ENCODE data around the gene HYAL3. TPM values are rescaled to one million over a fixed set of nuclear protein-coding genes. Genes with fewer than 3 reads are reported as not detected.
"Not testable (repeated sequence)": the region's sequence is repeated elsewhere in the genome, so short reads cannot be mapped to it uniquely, and the experiment has no call there.

The HYAL3 gene
- polyA plus RNA-seq, 1 experiment = 3.0 TPM

GRCh38 chr3:50318163-50318562 is 19.0 kb upstream of the HYAL3 start:
- no peaks in the 10 kb centered on the region for H3K27me3 ChIP-seq (ENCODE audit: control insufficient read depth, insufficient read depth, low read length)
- ChIA-PET CTCF (no interaction called here), POLR2A (no interaction called here)
- no peak for DNase-seq (ENCODE audit: low read depth, low spot score)
- TF ChIP-seq CTCF (IDR thresholded peaks at IDR 0.05; ENCODE audit: low read depth, low read length) = no peak
- H3K27ac ChIP-seq (ENCODE audit: low read depth, low read length) = no peak overlapping the region
- H3K4me3 ChIP-seq (ENCODE audit: low read depth, low read length) = no peak overlapping the region
- no peaks in the 10 kb centered on the region; the same call in 1 of the 2 replicates for H3K9me3 ChIP-seq (ENCODE audit: control insufficient read depth, insufficient read depth, low read length)

GRCh38 chr3:50317300-50317699 is 18.1 kb upstream of the HYAL3 start:
- ChIA-PET POLR2A (no interaction called here), CTCF (no interaction called here)
- no peaks in the 10 kb centered on the region; the same call in 1 of the 2 replicates for H3K9me3 ChIP-seq (ENCODE audit: control insufficient read depth, insufficient read depth, low read length)
- no peak overlapping the region for H3K27ac ChIP-seq (ENCODE audit: low read depth, low read length)
- DNase-seq (ENCODE audit: low read depth, low spot score) = no peak
- TF ChIP-seq CTCF (IDR thresholded peaks at IDR 0.05; ENCODE audit: low read depth, low read length) = no peak
- no peaks in the 10 kb centered on the region for H3K27me3 ChIP-seq (ENCODE audit: control insufficient read depth, insufficient read depth, low read length)
- H3K4me3 ChIP-seq (ENCODE audit: low read depth, low read length) = no peak overlapping the region

DNA sequence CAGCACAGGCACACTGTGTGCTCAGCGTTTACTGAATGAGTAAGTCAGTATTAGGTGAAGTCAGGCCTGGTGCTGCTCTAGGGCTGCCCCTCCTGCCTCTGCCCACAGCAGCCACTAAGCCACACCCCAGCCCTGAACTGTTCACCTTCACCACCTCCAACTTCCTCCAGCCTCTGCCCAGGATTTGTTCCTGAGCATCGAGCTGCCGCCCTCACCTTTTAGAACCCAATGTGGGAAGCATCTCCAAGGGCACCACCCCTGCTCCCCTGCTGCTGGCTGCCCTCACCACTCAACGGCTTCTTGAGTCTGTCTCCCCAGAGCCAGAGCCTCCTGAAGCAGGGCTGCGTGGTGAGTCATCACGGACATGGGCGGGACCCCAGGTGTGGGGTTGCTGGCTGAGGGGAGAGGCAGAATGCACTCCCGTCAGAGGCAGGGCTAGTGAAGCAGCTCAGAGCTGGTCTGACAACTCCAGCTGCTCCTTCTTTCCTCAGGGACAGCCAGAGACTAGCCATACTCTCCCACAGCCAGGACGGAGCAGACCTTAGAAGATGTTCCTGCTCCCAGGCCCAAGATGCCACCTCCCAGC is 17.5 kb upstream of the HYAL3 start:
- CTCF ChIA-PET = no interaction called here
- POLR2A ChIA-PET = no interaction called here
- Histone ChIP-seq H3K27me3 (ENCODE audit: control insufficient read depth, insufficient read depth, low read length) (no peaks in the 10 kb centered on the region), H3K9me3 (ENCODE audit: control insufficient read depth, insufficient read depth, low read length) (no peaks in the 10 kb centered on the region; the same call in 1 of the 2 replicates), H3K4me3 (ENCODE audit: low read depth, low read length) (no peak overlapping the region), H3K27ac (ENCODE audit: low read depth, low read length) (no peak overlapping the region)
- DNase-seq (ENCODE audit: low read depth, low spot score) = no peak
- TF ChIP-seq CTCF (IDR thresholded peaks at IDR 0.05; ENCODE audit: low read depth, low read length) = no peak

DNA sequence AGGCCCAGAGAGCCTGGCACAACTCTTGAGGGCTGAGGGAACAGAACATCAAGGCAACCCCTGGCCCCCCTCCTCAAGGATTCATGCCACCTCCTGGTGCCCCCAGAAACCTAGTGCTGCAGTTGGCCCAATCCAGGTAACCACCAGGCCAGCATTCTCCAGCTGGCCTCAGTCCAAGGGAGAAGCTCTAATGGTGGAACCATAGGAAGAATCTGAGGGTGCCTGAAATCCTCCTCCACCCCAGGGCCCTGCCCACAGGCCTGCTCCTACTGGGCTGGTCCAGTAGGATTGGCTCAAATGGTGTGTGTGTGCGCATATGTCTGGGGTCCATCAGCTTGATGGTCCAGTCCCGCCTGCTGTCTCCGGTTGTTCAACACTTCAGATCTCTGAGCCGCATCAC is 15.6 kb upstream of the HYAL3 start:
- no peaks in the 10 kb centered on the region for H3K27me3 ChIP-seq (ENCODE audit: control insufficient read depth, insufficient read depth, low read length)
- no peak for DNase-seq (ENCODE audit: low read depth, low spot score)
- no peaks in the 10 kb centered on the region; the same call in 1 of the 2 replicates for H3K9me3 ChIP-seq (ENCODE audit: control insufficient read depth, insufficient read depth, low read length)
- no peak overlapping the region for H3K27ac ChIP-seq (ENCODE audit: low read depth, low read length)
- ChIA-PET POLR2A (interaction anchor here (0.8 to 0.9 kb wide), 2 partner anchors 13 to 15 kb away, joined by 4 read pairs; partner anchors contain the start of genes HYAL3, NAA80 and TUSC2), CTCF (interaction anchor here (0.7 kb wide), 1 partner anchor 10 kb away, joined by 5 read pairs; no protein-coding TSS in a partner anchor)
- no peak overlapping the region for H3K4me3 ChIP-seq (ENCODE audit: low read depth, low read length)
- TF ChIP-seq CTCF (IDR thresholded peaks at IDR 0.05; ENCODE audit: low read depth, low read length) = no peak

DNA sequence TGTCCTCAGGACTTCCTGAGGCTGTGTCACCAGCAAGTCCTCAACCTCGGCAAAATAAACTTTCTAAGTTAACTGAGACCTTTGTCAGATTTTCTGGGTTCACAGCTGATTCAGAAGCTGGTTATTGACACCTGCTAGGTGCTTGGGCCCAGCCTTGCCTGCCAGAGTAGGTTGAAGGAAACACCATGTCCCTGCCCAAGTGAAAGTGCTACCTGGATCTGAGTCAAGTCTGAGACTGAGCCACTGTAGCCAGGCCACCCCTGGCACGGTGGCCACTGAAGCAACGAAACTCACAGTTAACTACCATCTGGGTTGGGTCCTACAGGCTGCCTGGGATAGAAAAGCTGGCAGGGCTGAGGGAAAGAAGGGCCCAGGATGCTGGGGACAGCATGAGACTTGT is 15.1 kb upstream of the HYAL3 start:
- Histone ChIP-seq H3K27me3 (ENCODE audit: control insufficient read depth, insufficient read depth, low read length) (no peaks in the 10 kb centered on the region), H3K4me3 (ENCODE audit: low read depth, low read length) (no peak overlapping the region), H3K9me3 (ENCODE audit: control insufficient read depth, insufficient read depth, low read length) (peaks cover 3% of the 10 kb centered on the region), H3K27ac (ENCODE audit: low read depth, low read length) (no peak overlapping the region)
- ChIA-PET POLR2A (interaction anchor here (0.8 kb wide), 1 partner anchor 14 kb away, joined by 4 read pairs; the partner anchor contains the start of gene TUSC2), CTCF (no interaction called here)
- no peak for DNase-seq (ENCODE audit: low read depth, low spot score)
- no peak for TF ChIP-seq CTCF (IDR thresholded peaks at IDR 0.05; ENCODE audit: low read depth, low read length)

- DNase-seq (ENCODE audit: low read depth, low spot score); H3K27ac ChIP-seq (ENCODE audit: low read depth, low read length); H3K27me3 ChIP-seq (ENCODE audit: control insufficient read depth, insufficient read depth, low read length); POLR2A ChIA-PET; H3K4me3 ChIP-seq (ENCODE audit: low read depth, low read length); CTCF ChIA-PET: not testable (repeated sequence)
- peaks cover 26% of the 10 kb centered on the region for H3K9me3 ChIP-seq (ENCODE audit: control insufficient read depth, insufficient read depth, low read length)
Measured at GRCh38 chr3:50312041-50312440, 12.8 kb upstream of the HYAL3 start.
